ENCODE results near the gene TMED5. TPM values are rescaled to one million over a fixed set of nuclear protein-coding genes. Genes with fewer than 3 reads are reported as not detected.
"Not testable (repeated sequence)": the region's sequence is repeated elsewhere in the genome, so short reads cannot be mapped to it uniquely, and the experiment has no call there.

TMED5 gene
- total and polyA plus RNA-seq, 2 experiments from 2014 or later = 25.0 to 45.2 TPM

- TF ChIP-seq, protein P1, sequence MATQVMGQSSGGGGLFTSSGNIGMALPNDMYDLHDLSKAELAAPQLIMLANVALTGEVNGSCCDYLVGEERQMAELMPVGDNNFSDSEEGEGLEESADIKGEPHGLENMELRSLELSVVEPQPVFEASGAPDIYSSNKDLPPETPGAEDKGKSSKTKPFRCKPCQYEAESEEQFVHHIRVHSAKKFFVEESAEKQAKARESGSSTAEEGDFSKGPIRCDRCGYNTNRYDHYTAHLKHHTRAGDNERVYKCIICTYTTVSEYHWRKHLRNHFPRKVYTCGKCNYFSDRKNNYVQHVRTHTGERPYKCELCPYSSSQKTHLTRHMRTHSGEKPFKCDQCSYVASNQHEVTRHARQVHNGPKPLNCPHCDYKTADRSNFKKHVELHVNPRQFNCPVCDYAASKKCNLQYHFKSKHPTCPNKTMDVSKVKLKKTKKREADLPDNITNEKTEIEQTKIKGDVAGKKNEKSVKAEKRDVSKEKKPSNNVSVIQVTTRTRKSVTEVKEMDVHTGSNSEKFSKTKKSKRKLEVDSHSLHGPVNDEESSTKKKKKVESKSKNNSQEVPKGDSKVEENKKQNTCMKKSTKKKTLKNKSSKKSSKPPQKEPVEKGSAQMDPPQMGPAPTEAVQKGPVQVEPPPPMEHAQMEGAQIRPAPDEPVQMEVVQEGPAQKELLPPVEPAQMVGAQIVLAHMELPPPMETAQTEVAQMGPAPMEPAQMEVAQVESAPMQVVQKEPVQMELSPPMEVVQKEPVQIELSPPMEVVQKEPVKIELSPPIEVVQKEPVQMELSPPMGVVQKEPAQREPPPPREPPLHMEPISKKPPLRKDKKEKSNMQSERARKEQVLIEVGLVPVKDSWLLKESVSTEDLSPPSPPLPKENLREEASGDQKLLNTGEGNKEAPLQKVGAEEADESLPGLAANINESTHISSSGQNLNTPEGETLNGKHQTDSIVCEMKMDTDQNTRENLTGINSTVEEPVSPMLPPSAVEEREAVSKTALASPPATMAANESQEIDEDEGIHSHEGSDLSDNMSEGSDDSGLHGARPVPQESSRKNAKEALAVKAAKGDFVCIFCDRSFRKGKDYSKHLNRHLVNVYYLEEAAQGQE (IDR thresholded peaks at IDR 0.05; ENCODE audit: unreplicated experiment) = no peak
- TF ChIP-seq STAT1 (IDR thresholded peaks at IDR 0.05; ENCODE audit: unreplicated experiment) = no peak
Observed at GRCh38 chr1:93164816-93165215, 15.4 kb downstream of the TMED5 start (continued).

DNA sequence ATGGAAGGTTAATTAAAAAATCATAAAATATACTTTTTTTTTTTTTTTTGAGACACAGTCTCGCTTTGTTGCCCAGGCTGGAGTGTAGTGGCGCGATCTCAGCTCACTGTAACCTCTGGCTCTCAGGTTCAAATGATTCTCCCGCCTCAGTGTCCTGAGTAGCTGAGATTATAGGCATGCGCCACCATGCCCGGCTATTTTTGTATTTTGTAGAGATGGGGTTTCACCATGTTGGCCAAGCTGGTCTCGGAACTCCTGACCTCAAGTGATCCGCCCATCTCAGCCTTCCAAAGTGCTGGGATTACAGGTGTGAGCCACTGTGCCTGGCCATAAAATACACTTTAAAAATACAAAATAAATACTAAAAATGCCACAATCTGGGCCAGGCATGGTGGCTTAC is 16.9 kb downstream of the TMED5 start:
- not testable (repeated sequence) for H3K4me3 Mint-ChIP-seq; H3K4me1 ChIP-seq (ENCODE audit: insufficient read depth); H3K36me3 ChIP-seq (ENCODE audit: insufficient read depth); H3K4me2 ChIP-seq; H3F3A ChIP-seq (replicated peaks; ENCODE audit: low read depth); H3K27ac ChIP-seq (ENCODE audit: low read depth); H3K4me3 ChIP-seq; H4K20me1 ChIP-seq (replicated peaks; ENCODE audit: insufficient read depth); H3K27me3 Mint-ChIP-seq (ENCODE audit: insufficient read depth, low read depth, poor library complexity); DNase-seq (ENCODE audit: low spot score); H3K27me3 ChIP-seq (ENCODE audit: insufficient read depth); H3K9me2 ChIP-seq (ENCODE audit: insufficient read depth); ATAC-seq; H3K9me3 Mint-ChIP-seq; H3K27ac Mint-ChIP-seq; H2AFZ ChIP-seq
- H3K36me3 Mint-ChIP-seq (ENCODE audit: low read depth) = peaks cover 17% of the 10 kb centered on the region; the same call in 2 of the 3 replicates
- peaks cover 16% of the 10 kb centered on the region for H3K4me1 Mint-ChIP-seq
- peaks cover 53% of the 10 kb centered on the region for H3K79me2 ChIP-seq (replicated peaks; ENCODE audit: insufficient read depth)

- Histone ChIP-seq H3K27ac (ENCODE audit: low read depth) (no peak overlapping the region), H3K79me2 (replicated peaks; ENCODE audit: insufficient read depth) (peaks cover 22% of the 10 kb centered on the region), H2AFZ (no peak overlapping the region), H3K4me2 (no peak overlapping the region), H4K20me1 (replicated peaks; ENCODE audit: insufficient read depth) (peaks cover 5% of the 10 kb centered on the region; the same call in 1 of the 2 replicates), H3F3A (replicated peaks; ENCODE audit: low read depth) (no peaks in the 10 kb centered on the region), H3K9me2 (ENCODE audit: insufficient read depth) (no peaks in the 10 kb centered on the region), H3K36me3 (ENCODE audit: insufficient read depth) (no peaks in the 10 kb centered on the region; the same call in 1 of the 2 replicates), H3K4me1 (ENCODE audit: insufficient read depth) (no peaks in the 10 kb centered on the region), H3K4me3 (no peak overlapping the region), H3K27me3 (ENCODE audit: insufficient read depth) (no peaks in the 10 kb centered on the region)
- H3K27me3 Mint-ChIP-seq (ENCODE audit: insufficient read depth, low read depth, poor library complexity) = no peaks in the 10 kb centered on the region
- peaks cover 18% of the 10 kb centered on the region; the same call in 2 of the 3 replicates for H3K36me3 Mint-ChIP-seq (ENCODE audit: low read depth)
- no peaks in the 10 kb centered on the region for H3K9me3 Mint-ChIP-seq
- ATAC-seq (no peak), DNase-seq (ENCODE audit: low spot score) (no peak)
- no peak overlapping the region for H3K4me3 Mint-ChIP-seq
- no peak overlapping the region for H3K27ac Mint-ChIP-seq
- H3K4me1 Mint-ChIP-seq = peaks cover 13% of the 10 kb centered on the region
- TF ChIP-seq STAT1 (IDR thresholded peaks at IDR 0.05; ENCODE audit: unreplicated experiment) (no peak), POLR2AphosphoS5 (IDR thresholded peaks at IDR 0.05; ENCODE audit: low read depth) (no peak), ZNF114 (CRISPR knock-in tag; IDR thresholded peaks at IDR 0.05) (no peak), NANOG (IDR thresholded peaks at IDR 0.05; ENCODE audit: borderline replicate concordance) (no peak), ZNF331 (CRISPR knock-in tag; IDR thresholded peaks at IDR 0.05; ENCODE audit: low read depth) (no peak), EZH2 (IDR thresholded peaks at IDR 0.05; ENCODE audit: low read depth, unreplicated experiment) (no peak), EZH2phosphoT487 (IDR thresholded peaks at IDR 0.05; ENCODE audit: unreplicated experiment) (no peak), CREB1 (CRISPR knock-in tag; IDR thresholded peaks at IDR 0.05; ENCODE audit: low read depth) (no peak), JUNB (IDR thresholded peaks at IDR 0.05; ENCODE audit: unreplicated experiment) (no peak)
- TF ChIP-seq, protein P2, sequence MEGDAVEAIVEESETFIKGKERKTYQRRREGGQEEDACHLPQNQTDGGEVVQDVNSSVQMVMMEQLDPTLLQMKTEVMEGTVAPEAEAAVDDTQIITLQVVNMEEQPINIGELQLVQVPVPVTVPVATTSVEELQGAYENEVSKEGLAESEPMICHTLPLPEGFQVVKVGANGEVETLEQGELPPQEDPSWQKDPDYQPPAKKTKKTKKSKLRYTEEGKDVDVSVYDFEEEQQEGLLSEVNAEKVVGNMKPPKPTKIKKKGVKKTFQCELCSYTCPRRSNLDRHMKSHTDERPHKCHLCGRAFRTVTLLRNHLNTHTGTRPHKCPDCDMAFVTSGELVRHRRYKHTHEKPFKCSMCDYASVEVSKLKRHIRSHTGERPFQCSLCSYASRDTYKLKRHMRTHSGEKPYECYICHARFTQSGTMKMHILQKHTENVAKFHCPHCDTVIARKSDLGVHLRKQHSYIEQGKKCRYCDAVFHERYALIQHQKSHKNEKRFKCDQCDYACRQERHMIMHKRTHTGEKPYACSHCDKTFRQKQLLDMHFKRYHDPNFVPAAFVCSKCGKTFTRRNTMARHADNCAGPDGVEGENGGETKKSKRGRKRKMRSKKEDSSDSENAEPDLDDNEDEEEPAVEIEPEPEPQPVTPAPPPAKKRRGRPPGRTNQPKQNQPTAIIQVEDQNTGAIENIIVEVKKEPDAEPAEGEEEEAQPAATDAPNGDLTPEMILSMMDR (conservative IDR thresholded peaks at IDR 0.05; ENCODE audit: low read depth in 2 of 2) = no peak
- TF ChIP-seq, protein P1 (IDR thresholded peaks at IDR 0.05; ENCODE audit: unreplicated experiment) = no peak
Observed at GRCh38 chr1:93159337-93159736, 20.9 kb downstream of the TMED5 start.
